ENCODE data around the gene HOXC9.

Gene HOXC9

DNA sequence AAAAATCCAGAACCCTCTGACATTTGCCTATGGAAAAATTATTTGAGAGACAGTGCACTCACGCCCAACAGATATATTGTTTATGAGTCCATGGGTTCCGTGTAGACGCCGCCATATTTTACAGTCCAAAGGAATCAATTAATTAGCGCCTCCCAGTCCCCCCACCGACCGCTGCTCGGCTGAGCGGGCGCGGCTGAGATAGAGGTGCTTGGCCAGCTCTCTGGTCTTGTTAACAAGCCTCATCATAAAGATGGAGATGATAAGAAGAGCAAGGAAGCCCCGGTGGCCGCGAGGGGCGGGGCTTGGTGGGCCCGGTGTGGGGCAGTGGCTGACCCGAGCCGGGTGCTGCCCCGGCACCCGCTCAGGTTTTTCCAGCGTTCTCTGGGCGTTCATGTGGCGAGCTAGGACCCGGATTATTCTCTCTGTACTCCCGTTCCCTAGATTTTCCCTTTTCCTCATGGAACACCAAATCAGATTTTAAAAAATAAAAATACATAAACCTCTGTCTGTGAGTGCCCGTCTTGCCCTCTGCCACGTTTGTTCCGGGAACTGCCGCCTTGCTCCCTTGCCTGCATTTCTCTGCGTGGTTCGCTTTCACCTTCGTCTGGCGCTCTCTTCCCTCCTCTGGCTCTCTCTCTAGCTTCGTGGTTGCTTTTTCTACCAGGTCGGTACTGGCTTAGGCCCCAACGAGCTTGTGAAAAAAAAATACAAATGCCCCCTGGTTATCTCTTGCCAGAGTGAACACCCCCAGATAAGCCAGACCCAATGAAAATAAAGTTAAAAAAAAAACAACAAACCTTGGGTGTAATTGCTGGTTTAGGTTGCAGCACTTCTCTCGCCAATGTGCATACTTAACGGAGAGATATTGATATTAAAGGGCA is 36.3 kb upstream of the HOXC9 start:
- DNase-seq = no peak

DNA sequence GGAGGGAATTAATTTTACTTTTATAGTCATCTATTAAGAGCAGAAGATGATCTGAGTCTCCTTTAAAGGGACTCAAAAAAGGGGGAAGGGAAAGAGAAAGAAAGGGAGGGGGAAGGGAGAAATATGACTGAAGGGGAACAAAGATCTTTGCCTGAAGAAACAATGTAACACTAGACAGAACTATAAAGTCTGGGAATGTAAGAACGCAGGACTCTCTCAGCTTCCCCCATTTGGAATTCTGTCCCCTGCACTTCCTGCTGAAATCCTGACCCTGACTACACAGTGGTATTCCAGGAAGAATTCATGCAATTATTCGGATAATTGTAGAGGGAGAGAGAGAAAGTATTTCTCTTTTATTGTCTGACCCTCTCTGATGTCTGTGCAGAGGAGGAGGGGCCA is 35.6 kb upstream of the HOXC9 start:
- no peak for DNase-seq

DNA sequence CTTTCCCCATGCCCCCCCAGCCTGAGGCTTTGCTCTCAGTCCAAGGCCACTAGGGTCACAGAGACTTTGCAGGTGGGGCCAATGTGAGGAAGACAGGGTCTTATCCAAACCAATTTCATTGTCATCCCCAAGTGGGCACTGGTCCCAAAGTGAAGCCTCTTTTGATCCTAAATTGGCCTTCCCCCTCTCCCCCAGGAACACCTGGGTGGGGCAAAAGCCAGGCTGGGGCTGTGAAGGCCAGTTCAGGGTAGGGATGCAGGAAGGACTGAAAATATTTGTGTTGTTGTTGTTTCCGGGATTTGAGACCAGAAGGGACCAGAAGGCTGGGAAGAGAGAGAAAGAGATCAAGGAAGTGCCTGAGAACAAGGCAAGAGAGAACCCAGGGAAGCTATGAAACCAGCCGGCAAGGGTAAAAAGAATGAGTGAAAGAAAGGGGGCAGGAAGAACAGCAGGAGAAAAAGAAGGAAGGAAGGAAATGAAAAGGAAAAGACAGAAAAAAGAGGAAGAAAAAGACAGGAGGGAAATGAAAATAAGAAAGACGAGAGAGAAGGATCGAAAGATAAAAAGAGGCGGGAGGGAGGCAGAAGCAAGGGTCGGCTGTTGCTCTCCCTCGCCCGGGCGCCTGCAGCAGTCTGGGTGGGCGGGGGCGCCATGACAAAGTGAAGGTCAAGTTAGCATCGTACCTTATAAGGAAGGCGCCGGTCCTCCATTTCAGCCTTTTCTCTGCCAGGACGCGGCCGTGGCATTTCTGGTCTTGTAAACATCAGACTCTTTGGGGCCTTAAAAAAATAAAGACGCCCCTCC is 34.5 kb upstream of the HOXC9 start:
- DNase-seq = no peak

DNA sequence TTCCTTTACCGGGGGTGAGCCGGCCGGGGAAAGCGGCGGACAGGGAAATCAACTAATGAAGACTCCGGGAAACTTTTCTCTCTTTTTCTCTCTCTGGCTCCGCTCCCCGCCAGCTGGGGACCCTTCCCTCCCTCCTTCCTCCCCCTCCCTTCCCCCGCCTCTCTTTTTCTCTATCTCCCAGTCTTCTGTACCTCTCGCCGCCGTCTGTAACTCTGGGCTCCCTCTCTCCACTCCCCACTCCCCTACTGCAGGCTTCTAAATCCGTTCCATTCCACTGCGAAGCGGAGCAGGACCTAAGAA is 33.9 kb upstream of the HOXC9 start:
- DNase-seq = no peak

DNA sequence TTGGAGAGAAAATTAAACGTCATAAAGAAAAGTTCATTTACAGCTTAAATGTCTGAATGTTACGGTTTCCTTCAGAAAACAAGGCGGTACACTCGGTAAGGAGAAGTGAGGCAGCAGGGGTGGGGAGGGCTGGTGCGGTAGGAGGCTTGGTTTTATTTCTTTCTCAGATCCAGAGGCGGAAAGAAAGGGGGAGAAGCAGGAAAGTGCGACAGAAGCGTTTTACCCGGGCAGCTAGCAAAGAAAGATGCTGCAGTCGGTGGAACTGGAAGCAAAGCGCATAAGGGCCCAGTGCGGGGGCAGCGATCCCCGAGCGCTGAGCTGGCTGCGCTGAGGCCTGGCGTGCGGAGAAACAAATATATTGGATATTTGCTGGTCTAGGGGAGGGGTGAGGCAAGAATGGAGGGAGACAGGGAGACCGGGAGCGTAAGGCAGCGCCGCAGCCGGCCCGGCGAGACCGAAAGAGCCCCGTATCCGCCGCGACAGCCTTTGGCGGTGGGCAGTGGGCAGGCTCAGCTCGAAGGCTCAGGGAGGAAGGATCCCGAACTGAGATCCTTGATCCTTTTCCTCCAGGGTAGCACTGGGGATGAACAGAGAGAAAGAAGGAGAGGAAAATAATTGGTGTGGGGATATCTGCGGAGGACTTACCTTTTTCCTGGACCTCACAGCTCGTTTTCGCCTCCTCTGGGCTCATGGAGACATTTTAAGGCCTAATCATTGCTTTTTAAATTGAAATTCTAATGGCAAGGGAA is 33.4 kb upstream of the HOXC9 start:
- no peak for DNase-seq

DNA sequence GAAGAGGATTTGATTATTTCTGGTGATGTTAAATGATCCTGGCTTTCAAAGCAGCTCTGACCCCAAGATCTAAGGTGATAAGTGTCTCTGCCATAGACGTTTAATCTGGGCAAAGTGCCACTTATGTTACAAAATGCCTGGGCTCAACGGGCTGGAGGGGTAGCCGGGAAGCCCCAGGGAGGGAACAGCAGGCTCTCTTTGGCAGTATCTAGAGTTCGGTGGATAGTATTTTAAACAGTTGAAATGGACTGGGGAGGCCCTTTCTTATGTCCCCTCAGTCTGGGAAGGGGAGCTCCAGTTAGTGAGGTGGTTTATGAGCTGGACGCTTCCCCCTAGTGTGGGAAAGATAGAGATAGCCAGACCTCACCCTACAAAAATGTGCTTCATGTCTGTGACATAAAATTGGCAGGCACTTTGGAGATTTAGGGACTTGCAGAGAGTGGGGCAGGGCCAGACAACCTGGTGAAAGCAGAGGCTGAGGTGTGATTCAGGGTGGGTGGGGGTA is 32.5 kb upstream of the HOXC9 start:
- DNase-seq = no peak

DNA sequence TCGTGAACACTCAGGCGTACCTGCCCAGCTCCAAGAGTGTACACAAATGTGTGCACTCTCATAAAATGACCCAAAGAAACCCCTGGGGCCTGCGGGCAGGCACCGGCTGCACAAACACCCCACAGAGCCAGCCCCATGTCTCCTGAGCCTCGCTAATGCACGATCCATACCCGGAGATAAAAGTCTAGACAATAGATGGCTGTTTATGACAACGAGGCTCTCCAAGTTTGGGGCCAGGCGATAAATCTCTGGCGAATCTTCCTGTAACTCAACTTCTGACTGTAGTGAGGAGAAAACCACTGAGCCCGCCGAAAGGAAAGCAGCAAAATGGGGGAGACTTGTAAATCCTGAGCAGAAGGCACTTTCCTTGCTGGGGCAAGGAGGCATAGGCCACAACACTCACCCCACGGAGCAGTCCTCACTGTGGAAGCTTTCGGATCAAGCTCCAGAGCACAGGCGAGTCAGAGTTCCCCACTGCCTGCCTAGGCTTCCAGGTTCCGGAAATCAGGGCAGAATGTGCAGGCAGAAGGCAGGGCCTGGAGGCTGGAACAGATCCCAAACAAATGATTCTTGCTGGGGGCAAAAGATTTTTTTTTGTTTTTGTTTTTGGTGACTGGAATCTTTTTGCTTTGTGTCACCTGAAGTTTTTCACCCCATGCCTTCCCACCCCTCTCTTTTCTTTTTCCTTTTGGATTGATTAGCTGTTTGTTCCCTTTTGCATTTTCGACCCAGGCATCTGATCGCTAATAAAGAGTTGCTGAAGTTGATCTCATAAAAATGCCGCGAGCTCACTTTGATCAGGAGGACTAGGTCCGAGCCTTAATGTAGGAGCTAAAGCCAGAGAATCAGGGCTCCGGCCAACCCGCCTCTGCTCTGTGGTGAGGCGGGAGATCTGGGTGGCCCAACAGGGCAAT is 31.5 kb upstream of the HOXC9 start:
- DNase-seq = no peak

DNA sequence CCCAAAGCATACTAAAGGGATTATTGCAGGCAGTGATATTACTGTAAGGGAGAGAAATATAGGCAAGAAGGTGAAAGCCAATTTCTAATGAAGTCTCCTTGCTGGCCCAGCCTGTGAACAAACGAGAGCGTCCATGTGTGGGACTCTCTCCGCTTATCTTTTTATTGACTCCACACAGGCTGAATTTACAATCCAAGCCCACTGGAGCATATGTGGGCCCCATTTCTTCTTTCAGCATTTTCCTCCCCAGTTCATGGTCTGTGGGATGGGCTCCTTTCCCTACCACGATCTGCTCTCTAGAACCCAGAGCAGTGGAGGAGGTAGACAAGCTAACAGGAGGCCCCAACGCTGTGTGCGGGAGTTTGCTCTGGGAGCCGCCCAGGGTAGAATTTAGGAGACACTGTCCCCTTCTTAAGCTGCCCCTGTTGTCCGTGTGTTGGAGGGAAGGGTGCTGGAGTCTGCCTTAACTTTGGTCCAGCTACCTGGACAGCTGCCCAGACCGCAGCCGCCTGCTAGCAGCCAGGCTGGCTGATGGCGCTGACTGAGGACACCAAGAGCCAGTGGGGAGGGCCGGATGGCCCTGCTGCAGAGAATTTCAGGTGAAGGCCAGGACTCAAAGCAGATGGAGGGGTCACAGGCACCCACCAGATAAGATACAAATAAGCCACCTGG is 30.2 kb upstream of the HOXC9 start:
- DNase-seq = no peak

DNA sequence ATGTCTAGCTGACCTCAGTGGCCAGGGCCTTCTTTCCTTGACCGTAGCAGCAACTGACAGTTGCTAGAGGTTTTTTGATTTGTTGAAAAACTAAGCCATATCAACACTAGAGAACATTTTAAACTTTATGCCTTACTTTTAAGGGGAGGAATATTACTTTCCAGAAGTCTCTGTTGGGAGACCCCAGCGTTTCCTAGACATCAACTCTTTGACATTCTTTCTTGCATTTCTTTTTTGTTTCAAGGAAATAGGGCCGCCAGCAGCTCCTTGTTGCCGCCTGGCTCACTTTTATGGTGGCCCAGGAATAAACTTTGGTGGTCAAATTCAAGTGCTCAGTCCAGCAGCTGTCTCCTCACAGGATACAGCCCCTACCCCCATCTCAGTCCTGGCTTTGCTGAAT is 29.5 kb upstream of the HOXC9 start:
- no peak for DNase-seq

DNA sequence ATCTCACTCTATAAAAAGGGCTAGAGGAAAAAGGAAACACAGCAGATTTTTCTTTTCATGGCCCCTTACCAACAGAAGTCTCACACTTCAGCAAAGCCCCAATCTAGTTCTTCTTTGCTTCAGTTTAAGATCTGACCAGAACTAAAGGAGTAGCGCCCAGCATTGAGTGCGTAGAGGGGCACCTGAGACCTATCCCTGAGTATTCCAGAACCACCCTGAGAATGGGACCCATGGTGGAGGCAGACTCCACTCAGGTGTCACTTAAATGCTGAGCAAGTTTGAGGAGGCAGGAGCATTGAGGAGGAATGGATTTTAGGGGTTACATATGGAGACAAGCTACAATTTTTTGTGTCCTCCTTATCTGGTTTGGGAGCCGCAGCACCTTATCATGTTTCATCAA is 28.8 kb upstream of the HOXC9 start:
- DNase-seq = no peak

DNA sequence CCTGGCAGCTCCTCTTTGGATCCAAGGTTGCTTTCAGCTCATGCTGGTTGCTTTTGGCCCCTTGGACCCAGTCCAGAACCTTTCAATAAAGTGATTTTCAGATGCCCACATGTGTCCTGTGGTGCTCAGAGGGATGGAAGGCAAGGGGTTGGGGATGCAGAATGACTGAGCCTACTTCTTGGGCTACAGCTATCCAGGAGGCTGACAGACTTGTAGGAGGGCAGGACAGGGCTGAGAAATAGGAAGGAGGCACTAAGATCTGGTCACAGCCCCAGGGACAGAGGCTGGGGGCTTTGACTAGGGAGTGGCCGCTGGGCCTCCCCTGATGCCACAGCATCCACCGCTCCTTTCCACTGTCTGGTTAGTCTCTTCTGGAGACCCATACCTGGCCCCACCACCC is 28.3 kb upstream of the HOXC9 start:
- DNase-seq = no peak

DNA sequence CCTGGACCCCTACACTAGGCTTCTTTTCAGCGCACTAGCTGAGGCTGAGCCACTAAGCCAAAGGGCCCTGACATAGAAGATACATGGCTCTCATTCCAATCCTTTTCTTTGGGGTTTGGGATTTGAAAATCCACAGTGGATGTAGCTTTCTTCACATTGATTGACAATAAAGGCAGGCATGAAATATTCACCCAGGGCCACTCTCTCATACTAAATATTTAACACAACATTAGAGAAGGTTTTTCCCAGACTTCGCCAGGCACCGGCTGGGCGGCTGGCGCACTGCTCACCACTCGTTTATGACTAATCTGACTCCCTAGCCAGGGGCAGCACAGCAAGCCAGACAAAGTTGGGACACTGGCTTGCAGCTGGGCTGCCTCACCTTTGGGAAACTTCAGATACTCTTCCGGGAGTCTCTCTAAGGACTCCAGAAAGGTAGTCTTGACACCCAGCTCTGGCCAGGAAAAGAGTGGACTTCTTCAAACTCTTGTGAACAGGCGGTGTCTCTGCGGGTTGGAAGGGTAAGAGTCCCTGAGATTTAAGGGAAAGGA is 27.7 kb upstream of the HOXC9 start:
- DNase-seq = no peak

DNA sequence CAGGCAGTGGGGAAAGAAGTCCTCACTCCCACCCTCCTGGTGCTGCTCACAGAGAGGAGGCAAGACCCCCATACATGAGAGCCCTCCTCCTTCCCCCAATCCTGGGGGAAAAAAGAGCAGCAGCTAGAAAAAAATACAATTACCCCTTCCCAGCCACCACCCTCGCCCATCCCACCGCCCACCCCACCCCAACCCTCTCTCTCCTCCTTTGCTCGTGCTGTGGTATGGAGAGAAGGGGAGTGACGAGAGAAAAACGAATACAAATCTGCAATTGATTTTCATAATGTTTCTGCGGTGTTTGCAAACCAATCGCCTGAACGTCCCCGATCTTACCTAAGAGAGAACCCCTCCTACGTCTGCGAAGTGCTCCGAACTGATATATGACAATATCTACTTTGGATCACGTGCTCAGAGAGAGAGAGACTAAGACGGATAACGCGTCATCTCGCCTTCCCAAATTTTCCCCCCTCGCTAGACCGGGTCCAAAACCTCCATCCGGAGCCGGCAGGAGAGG is 27.2 kb upstream of the HOXC9 start, which contains the start of gene HOXC11:
TSS of gene HOXC11 (plus strand) at position 405 of the 514 bp plus-strand sequence. CDS start 116 bp downstream, outside the sequence.
- DNase-seq = no peak

DNA sequence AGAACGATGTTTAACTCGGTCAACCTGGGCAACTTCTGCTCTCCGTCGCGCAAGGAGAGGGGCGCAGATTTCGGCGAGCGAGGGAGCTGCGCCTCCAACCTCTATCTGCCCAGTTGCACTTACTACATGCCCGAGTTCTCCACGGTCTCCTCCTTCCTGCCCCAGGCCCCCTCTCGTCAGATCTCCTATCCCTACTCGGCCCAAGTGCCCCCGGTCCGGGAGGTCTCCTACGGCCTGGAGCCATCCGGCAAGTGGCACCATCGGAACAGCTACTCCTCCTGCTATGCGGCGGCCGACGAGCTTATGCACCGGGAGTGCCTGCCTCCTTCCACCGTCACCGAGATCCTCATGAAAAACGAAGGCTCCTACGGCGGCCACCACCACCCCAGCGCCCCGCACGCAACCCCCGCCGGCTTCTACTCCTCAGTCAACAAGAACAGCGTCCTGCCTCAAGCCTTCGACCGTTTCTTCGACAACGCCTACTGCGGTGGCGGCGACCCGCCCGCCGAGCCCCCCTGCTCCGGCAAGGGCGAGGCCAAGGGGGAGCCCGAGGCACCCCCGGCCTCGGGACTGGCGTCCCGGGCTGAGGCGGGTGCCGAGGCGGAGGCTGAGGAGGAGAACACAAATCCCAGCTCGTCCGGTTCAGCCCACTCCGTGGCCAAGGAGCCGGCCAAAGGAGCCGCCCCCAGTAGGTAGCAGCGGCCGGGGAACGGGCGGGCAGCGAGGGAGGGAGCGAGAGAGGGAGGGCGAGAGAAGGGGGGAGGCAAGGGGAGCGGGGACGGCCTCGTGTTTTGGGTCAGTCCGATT is 26.5 kb upstream of the HOXC9 start:
- no peak for DNase-seq

DNA sequence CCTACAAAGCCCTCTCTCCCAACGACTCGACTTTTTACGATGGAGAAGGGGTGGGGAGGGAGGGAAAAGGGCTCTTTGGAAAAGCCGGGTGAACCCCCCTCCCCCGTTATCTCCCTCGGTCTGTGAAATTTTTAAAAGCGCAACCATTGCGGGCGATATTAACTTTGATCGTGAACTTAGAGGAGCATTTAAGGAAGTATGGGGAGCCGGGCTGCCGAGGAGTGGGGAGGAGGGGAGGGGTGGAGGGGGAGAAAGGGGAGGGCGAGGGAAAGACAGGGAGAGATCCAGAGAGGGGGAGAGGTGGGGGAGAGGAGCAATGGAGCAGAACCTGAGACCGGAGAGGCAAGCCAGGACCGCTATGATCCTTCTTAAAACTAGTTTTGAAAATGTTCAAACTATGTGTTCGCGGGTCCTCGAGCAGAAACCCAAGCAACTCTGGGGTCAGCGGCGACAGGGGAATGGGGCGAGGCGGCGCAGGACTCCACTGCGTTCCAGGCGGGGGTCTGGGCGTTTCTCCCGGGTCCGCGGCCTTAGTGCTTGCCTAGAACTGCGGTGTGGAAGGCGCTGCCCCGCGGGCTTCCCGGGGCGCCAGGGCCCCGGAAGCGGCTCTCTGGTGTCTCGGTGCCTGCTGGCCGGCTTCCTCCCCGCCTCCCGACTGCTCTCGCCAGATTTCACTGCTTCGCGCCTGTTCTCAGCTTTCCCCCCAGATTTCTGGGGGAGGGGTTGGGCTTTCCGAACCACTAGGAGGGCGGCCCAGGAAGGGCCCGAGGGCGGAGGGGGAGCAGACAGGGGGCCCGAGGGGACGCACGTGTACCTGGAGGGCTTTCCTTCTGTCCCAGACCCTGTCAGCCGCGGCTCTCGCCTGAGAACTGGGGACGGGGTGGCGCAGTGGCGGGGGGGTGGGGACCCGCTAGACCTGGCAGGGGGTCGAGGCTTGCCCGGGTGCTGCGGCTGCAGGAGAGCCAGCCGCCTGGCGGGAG is 25.6 kb upstream of the HOXC9 start, which contains the start of gene HOTAIR:
TSS of gene HOTAIR (minus strand) at position 871 of the 980 bp plus-strand sequence.
- DNase-seq = no peak

DNA sequence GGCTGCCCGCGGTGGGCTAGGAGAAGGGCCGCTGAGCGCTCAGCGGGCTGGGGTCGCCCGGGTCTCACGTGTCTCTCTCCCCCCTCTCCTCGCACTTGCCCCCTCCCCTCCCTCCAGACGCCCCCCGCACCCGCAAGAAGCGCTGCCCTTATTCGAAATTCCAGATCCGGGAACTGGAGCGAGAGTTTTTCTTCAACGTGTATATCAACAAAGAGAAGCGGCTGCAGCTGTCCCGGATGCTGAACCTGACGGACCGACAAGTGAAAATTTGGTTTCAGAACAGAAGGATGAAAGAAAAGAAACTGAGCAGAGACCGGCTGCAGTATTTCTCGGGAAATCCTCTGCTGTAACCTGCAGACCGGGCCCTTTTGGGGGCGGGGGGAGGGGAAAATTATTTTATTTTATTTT is 24.9 kb upstream of the HOXC9 start:
- no peak for DNase-seq

DNA sequence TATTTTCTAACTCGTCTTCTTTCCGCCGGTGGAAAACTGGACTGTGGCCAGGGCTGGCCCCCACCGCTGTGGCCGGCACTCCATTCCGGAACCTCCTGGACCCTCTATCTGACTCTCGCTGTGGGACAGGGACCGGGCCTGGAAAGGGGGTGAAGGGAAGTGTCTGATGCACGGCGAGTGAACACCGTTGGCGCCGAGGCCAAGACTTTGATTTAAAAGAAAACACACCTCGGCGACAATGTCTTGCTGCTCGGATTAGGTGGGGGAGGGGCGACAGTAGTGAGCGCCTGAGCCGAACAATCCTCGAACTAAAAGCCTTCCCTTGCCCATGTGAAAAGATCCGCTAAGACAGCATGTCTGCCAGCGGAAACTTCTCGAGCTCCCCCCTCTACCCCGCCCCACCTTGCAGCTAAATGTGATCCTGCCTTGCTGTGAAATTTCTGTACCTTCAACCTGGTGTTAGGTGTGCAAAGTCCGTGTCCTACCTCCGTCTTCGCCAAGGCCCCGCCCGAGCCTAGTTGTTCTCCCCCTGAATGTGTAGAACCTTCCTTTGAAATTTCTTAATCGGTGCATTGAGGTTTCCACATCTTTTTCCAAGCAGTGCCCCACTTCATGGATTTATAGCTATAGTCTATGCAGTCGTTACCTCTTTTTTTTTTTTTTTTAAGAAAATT is 24.3 kb upstream of the HOXC9 start:
- no peak for DNase-seq

DNA sequence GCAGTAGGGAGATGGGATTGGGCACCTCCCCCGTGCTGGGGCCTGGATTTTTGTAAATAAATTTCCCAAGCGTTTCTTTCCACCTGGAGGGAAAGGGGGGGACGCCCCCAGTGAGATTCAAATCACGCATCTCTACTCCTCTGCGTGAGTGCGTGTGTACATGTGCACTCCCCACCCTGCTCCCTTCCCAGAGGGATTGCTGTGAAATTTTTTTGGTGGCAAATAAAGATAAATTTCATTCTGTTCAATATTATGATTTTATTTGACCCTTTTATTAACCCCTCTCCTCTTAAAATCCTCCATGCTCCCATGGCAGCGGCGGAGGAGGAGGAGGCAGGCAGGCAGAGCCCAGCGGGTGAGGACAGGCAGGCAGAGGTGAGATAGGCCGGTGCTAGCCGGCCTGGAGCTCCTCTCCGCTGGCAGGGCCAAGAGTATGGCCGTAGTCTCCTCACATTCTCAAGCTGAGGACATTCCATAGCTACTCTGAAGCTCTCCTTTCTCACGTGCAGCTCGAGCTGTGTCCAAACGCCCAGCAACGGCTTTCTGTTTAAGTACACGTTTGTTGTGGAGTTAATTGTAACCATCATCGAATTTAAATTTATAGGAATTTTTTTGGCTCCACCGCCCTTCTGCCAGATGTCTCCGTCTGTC is 23.7 kb upstream of the HOXC9 start:
- no peak for DNase-seq
